DND-41 (cell line): ENCODE data around the gene TMCO4.
A peak's percentile ranks its signal among the peaks of the same experiment; 100 is the strongest.

Experiments
- CTCF ChIP-seq: IDR thresholded peaks from 2 replicates; pipeline ENCODE4 v1.5.1; 2012; ENCODE audit warnings: borderline replicate concordance, low read length, moderate library complexity, mild to moderate bottlenecking; ENCODE audit not compliant: poor library complexity, severe bottlenecking; ENCODE audit errors: extremely low read depth
- EZH2 ChIP-seq: IDR thresholded peaks from 3 replicates; pipeline ENCODE4 v1.6.1; 2012; ENCODE audit warnings: borderline replicate concordance, low read depth, mild to moderate bottlenecking, moderate library complexity, low read length, inconsistent platforms; ENCODE audit not compliant: severe bottlenecking

- TF ChIP-seq CTCF (peak; percentile 6), EZH2 (no peak)
Observed at GRCh38 chr1:19648689-19649088, 151.0 kb downstream of the TMCO4 start.
